ENCODE data around the gene CSF3R. TPM values are rescaled to one million over a fixed set of nuclear protein-coding genes. Genes with fewer than 3 reads are reported as not detected.

The CSF3R gene
- total and polyA plus RNA-seq, 9 of the 15 experiments (the other 6 are each of a cell fraction or from before 2014, with no cell fraction given), result 0.21 to 0.86 (median 0.40) TPM; not detected in 1

DNA sequence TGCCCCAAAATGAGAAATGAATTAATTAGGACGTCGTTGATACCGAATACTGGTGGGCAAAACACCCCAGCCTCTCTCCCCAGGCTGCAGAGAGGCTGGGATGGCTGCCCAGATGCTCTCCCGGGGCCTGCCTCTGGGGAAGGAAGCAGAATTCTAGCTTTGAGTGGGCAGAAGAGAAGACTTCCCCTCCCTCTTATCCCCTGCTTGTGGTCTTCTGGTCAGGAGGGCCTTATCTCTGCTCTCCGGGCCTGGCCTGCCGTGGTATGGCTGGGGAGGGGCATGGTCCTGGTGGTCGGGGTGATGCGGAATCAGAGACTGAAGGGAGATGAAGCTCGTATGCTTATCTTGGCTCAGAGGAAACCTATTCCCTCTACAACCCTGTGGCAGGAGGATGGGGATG, 9.8 kb upstream of the CSF3R start (continued):
- no peak for TF ChIP-seq RBBP5 (IDR thresholded peaks at IDR 0.05; ENCODE audit: borderline replicate concordance, insufficient read depth, low read length, poor library complexity, severe bottlenecking)
- peak; percentile 72; the same call in 1 of the 2 replicates for TF ChIP-seq SPI1 (IDR thresholded peaks at IDR 0.05; ENCODE audit: borderline replicate concordance, low read depth, low read length)
- no peak for TF ChIP-seq POLR3G (IDR thresholded peaks at IDR 0.05; ENCODE audit: extremely low read depth, insufficient read length, insufficient replicate concordance)
- TF ChIP-seq, protein P1, sequence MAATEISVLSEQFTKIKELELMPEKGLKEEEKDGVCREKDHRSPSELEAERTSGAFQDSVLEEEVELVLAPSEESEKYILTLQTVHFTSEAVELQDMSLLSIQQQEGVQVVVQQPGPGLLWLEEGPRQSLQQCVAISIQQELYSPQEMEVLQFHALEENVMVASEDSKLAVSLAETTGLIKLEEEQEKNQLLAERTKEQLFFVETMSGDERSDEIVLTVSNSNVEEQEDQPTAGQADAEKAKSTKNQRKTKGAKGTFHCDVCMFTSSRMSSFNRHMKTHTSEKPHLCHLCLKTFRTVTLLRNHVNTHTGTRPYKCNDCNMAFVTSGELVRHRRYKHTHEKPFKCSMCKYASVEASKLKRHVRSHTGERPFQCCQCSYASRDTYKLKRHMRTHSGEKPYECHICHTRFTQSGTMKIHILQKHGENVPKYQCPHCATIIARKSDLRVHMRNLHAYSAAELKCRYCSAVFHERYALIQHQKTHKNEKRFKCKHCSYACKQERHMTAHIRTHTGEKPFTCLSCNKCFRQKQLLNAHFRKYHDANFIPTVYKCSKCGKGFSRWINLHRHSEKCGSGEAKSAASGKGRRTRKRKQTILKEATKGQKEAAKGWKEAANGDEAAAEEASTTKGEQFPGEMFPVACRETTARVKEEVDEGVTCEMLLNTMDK (IDR thresholded peaks at IDR 0.05; ENCODE audit: borderline replicate concordance, insufficient read depth, low read depth, low read length, poor library complexity, severe bottlenecking), result no peak
- TF ChIP-seq, protein P2, sequence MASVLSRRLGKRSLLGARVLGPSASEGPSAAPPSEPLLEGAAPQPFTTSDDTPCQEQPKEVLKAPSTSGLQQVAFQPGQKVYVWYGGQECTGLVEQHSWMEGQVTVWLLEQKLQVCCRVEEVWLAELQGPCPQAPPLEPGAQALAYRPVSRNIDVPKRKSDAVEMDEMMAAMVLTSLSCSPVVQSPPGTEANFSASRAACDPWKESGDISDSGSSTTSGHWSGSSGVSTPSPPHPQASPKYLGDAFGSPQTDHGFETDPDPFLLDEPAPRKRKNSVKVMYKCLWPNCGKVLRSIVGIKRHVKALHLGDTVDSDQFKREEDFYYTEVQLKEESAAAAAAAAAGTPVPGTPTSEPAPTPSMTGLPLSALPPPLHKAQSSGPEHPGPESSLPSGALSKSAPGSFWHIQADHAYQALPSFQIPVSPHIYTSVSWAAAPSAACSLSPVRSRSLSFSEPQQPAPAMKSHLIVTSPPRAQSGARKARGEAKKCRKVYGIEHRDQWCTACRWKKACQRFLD (CRISPR knock-in tag; IDR thresholded peaks at IDR 0.05), result peak; percentile 78
- TF ChIP-seq MEF2A (IDR thresholded peaks at IDR 0.05; ENCODE audit: control insufficient read depth, low read depth, low read length), result no peak
- TF ChIP-seq, protein P3, sequence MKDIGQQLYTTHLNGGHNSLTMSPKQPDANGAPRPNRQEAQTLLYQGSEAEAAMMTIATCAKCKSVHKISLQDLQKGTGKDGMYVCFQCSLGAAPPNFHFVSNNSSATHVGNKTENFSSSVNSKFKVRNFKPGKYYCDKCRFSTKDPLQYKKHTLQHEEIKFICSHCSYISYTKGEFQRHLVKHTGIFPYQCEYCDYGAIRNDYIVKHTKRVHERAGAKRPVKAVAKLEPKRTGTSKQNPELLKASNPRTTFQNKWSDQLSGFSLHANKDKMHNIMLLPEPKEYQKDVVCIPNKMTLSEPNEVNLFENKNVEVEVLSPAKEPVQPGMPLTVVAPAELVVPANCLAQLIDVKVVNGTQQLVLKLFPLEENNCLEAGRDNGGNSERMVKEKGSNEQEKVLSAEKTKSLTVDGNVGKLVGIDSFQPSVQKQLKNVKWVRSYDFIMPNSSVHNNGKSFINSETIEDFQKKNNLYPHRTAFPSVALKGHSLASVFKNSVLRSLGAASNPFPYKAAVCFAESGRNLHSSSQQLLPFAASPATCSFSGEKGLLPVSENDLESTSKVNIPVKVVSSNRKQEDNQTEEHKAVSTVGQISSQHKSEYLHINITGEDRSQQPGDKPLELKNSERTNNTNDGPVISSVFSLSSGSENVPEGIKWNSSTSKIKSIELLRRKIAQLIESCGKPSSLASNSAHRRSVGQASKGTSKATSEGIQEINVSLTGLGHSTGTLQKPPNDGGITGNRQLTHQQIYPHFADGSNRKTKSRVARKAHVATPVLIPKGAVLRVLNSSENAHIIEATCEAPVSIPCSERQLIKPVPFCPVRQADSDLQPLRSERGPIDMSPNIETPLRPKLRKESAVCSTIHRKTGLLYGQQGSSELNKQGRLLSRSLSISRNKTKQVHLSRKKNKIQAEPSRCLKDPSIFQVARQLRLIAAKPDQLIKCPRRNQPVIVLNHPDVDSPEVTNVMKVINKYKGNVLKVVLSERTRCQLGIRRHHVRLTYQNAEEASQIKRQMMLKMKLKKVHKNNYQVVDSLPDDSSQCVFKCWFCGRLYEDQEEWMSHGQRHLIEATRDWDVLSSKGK (CRISPR knock-in tag; IDR thresholded peaks at IDR 0.05), result no peak
- TF ChIP-seq, protein P4, sequence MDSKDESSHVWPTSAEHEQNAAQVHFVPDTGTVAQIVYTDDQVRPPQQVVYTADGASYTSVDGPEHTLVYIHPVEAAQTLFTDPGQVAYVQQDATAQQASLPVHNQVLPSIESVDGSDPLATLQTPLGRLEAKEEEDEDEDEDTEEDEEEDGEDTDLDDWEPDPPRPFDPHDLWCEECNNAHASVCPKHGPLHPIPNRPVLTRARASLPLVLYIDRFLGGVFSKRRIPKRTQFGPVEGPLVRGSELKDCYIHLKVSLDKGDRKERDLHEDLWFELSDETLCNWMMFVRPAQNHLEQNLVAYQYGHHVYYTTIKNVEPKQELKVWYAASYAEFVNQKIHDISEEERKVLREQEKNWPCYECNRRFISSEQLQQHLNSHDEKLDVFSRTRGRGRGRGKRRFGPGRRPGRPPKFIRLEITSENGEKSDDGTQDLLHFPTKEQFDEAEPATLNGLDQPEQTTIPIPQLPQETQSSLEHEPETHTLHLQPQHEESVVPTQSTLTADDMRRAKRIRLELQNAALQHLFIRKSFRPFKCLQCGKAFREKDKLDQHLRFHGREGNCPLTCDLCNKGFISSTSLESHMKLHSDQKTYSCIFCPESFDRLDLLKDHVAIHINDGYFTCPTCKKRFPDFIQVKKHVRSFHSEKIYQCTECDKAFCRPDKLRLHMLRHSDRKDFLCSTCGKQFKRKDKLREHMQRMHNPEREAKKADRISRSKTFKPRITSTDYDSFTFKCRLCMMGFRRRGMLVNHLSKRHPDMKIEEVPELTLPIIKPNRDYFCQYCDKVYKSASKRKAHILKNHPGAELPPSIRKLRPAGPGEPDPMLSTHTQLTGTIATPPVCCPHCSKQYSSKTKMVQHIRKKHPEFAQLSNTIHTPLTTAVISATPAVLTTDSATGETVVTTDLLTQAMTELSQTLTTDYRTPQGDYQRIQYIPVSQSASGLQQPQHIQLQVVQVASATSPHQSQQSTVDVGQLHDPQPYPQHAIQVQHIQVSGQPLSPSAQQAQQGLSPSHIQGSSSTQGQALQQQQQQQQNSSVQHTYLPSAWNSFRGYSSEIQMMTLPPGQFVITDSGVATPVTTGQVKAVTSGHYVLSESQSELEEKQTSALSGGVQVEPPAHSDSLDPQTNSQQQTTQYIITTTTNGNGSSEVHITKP (IDR thresholded peaks at IDR 0.05; ENCODE audit: partially characterized antibody), result no peak
- TF ChIP-seq, protein P5, sequence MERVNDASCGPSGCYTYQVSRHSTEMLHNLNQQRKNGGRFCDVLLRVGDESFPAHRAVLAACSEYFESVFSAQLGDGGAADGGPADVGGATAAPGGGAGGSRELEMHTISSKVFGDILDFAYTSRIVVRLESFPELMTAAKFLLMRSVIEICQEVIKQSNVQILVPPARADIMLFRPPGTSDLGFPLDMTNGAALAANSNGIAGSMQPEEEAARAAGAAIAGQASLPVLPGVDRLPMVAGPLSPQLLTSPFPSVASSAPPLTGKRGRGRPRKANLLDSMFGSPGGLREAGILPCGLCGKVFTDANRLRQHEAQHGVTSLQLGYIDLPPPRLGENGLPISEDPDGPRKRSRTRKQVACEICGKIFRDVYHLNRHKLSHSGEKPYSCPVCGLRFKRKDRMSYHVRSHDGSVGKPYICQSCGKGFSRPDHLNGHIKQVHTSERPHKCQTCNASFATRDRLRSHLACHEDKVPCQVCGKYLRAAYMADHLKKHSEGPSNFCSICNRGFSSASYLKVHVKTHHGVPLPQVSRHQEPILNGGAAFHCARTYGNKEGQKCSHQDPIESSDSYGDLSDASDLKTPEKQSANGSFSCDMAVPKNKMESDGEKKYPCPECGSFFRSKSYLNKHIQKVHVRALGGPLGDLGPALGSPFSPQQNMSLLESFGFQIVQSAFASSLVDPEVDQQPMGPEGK (CRISPR knock-in tag; IDR thresholded peaks at IDR 0.05; ENCODE audit: borderline replicate concordance), result no peak
- no peak for TF ChIP-seq GATAD2A (IDR thresholded peaks at IDR 0.05)
- TF ChIP-seq ZNF133 (CRISPR knock-in tag; IDR thresholded peaks at IDR 0.05), result no peak
- no peak for TF ChIP-seq ZNF764 (CRISPR knock-in tag; IDR thresholded peaks at IDR 0.05; ENCODE audit: low read depth)

Measured in K562 (cell line).